NK-92 treated with Interleukin-12 subunit alpha and Interleukin-12 subunit beta, amount 100 ng/mL, for 24 hours (cell line): Measurements from ENCODE around the gene SFXN5.
A peak's percentile ranks its signal among the peaks of the same experiment; 100 is the strongest.

Experiments used
- DNase-seq: peaks from one replicate; lab custom pipeline; 2025; lab: John Stamatoyannopoulos, UW

Gene SFXN5

DNA sequence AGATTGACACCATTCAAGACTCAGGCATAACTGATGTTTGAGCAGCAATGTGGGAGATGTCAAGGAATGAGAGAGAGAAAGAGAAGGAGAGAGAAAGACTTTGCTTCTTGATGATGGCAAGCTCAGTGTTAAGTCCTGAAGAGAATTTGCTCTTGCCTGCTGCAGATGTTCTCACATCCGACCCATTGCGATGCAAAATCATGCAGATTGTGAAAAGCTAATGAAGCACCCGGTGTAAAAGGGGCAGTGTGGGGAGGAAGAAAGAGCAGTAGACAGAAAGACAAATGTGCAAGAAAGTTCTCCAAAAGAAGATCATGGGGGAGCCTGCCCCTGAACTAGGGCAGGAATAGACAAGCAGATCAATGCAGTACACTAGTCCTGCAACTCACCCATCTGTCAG, 96.5 kb downstream of the SFXN5 start:
- DNase-seq: no peak

DNA sequence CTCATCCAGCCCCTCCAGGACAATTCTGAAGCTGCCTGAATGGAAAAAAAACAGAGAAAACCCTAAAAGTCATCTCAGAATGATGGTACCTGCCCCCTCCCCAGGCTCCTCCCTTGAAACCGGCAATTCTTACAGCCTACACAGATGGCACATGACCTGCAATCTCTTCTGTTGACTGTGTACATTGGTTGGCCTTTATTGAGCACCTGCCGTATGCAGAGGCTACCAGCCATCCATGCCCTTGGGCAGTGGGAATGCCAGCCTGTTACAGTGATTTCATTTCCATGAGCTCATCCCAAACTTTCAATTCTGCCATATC, 97.1 kb downstream of the SFXN5 start:
- no peak for DNase-seq

DNA sequence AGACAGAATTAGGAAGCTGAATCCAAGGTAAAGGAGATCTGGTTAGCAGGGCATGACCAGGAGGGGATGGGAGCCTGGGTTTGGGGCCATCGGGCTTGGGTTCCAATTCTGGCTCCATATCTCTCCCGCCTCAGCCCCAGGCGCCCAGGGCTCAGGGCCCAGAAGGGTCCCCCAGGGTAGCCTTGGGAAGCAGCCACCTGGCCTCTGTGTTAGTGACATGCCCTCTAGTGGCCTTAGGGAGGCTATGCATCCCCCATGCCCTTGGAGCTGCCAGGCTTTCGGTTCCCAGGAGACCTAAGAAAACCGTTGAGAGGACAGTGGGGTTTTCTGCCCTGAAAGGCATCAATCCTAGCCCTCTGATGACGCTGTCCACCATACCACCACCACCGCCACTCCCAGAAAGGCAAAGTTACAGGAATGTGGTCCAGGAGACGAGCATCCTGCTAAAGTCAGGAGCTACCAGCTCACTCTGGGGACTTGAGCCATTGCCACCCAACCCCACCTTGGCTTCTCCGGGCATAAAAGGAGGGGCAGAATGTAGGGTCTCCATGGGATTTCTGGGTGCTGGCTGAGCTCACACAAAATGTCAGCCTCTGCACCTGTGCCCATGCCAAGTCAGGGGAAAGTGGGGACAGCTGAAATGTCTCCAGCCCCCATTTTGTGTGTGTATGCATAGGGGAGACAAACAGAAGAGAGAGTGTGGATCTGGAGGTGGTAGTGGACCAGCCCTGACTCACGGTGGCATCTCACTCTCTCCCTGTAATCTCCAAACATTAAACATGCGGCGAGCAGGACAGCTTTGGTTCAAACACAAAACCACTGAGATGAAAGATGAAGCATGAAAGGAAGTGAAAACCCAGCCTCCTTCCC, 97.7 kb downstream of the SFXN5 start:
- DNase-seq: peak; percentile 4

DNA sequence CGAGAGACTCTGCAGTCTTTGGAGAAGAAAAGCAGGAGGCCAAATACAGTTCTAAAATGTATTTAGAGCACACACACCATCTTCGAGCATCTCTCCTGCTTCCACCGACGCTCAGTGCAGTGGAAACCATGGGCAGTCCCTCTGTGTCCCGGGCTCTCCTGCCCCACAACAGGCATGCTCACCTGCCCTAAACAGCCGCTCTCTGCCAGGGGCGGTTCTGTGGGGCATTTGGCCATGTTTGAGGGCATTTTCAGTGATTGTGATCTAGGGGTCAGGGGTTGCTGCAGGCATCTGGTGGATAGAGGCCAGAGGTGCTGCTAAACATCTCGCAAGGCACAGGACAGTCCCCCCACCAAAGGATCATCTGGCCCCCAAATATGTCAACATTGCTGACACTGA, 98.4 kb downstream of the SFXN5 start:
- no peak for DNase-seq

DNA sequence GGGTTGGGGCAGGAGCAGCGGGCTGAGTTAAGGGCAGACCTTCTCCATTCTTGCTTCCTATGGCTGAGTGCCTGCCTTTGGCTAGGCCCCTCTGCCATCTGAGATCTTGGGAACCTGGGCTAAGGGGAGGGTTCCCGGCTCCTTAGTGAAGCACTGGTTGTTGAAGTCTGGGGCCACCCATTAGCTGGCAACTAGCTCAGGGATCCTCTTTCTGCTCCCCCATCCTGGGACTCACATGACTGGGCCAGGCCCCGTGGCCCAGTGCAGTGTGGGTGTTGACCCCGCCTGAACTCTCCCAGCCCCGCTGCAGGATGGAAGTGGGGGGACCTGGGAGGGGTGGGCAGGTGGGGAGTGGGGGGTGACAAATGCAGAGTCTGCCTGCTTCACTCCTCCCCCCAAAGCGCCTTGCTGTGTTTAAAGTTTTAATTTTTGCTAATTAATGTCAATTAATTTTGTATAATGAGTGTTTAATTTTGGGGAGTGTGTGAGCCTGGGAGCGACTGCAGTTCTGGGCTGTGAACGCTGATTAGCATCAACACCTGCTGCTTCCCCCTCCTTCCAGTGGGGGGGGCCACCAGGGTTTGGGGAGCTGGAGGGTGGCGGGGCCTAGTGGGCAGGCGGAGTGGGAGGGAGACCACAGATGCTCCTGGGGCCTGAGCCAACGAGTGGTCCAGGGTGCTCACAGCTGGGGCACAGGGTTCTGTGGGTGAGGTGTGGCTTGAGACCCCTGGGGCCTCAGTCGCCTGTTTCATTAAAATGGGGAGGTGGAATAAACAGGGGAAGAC, 99.0 kb downstream of the SFXN5 start:
- no peak for DNase-seq

DNA sequence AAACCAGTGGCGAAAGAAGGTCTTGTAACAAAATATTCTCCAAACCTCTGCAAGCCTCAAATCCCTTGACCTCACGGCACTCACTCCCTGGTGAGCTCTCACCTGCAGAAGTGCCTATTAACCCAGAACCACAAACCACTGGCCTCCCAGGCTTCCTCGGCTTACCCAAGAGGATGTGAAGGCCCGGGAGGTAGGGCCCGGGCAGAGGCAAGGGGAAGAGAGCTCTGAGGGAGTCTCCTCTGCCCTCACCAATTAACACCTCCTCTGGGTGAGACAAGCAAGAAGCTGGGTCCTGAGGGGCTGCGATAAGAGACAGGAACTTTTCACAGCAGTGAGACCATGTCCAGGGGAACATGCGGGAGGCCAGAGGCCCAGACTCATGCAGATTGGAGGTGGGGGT, 100.5 kb downstream of the SFXN5 start:
- no peak for DNase-seq

DNA sequence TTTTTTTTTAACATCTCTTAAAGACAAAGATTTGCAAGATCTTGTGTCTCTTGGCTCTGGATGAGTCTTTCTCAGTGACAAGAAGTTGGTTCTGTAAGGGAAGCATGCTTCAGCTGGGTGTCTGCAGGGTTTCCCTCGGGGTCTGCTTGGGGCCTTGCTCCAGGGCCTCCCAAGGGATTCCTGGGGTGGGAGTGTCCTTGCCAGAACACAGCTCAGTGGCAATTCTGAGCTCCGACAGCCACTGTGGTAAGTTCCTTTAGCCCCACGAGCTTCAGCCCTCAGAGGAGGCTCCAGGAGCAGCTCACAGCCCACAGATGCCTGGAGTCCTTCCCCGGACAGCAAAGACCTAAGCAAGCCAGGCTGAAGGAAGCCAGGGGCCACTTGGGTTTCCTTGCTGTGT, 101.8 kb downstream of the SFXN5 start:
- DNase-seq: no peak

DNA sequence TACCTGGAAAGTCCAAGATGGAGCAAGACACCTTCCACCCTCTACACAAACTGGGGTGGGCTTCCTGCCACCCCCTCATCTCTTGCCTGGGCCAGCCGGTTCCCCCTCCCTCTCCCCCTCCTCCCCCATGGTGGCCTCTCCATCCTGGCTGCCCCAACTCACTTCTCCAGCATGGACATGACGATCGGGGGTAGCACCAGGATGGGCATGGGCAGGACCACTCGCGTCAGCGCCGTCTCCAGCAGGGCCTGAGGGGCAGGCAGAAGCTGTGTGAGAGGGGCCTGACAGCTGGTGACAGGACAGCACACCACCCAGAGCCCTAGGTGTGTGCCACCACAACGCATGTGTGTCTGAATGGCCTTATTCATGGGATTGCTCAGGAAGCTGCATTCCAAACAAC, 103.2 kb downstream of the SFXN5 start:
- DNase-seq: no peak

DNA sequence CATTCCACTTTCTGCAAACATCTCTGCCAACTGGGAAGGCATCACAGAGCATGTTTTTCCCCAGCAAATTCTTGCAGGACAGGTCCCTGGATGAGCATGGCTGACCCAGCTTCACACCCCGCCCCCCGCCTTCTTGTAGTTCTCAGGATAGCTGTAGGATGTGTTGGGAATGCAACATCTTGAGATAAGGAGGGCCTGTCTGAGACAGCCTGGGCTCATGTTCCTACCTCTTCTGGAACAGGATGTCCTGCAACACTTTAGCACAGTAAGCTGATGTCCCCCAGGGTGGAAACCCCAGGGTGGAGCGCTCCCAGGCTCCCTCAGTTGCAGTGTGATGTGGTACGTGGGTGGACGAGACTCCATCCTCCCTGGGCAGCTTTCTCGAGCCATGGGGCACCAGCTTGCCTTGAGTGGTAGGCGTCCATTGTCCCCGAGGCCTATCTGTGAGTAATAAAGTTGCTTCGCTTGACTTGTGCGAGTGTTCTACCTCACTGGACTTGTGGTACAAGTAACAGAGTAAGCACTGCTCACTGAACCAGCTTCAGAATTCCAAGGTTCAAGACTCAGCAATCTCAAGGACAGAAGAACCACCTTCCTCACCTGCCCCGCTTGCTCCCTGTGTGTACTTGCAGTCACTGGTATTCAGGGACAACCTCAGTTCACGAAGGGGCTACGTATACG, 105.6 kb downstream of the SFXN5 start:
- DNase-seq: no peak

DNA sequence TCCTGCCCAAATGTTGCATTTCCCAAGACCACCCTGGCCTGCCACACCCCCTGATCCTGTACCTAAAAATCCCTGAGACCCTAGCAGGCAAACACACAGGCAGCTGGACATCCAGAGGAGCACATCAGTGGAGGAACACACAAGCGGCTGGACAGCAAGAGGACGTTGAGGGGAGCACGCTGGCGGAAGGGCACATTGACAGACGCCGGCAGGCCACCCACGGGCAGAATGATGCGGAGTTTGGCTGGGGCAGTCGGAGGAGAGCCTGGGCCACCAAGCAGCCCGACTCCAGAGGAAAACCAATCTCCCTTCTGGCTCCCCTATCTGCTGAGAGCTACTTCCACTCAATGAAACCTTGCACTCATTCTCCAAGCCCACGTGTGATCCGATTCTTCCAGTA, 106.5 kb downstream of the SFXN5 start:
- DNase-seq: no peak

DNA sequence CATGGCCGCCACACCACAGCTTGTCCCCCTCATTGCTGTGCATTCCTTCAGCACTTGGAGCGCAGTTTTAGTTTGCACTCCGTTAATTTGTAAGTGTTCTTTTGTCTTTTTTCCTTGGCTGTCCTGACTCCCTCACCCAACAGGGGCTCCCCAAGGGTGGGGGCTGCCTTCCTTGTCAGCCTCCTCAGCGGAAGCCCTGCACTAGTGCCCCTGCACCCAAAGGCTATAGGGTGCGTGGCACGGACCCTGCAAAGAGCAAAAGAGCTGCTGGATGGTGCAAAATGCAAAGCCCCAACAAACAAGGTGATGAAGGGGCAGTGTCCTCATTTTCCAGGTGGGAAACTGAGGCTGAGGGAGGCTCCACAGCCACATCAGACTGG, 107.4 kb downstream of the SFXN5 start:
- DNase-seq: no peak

DNA sequence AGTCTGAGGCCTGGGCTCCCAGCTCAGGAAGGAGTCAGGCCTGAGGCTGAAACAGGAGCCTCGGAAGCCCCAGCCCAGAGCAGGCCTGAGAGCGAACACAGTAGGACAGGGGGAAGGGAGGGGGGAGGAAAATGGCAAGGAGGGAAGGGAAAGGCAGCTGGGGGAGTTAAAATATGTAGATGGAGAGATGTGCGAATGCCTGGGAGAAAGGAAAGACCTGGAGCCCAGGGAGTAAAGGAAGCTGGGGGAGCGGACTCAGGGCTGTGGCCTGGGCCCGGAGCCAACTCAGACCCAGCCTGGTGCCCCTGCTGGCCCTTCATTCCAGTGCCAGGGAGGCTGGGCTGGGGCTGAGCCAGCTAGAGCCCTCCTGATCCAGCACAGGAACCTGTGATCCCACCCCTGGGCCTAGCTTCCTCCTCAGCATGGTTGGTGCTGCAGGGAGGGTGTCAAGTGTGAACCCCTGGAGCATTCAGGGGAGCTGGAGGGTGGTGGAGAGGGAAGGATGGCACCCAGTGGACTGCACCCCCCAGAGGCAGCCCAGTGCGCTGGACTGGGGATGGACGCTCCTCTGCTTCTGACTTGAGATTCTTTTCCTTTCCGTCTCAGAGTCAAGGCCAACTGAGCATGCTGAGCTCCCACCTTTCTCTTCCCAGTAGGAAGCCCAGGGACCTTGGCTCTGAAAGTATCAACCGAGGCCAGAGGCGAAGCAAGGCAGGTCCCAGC, 107.9 kb downstream of the SFXN5 start:
- no peak for DNase-seq

DNA sequence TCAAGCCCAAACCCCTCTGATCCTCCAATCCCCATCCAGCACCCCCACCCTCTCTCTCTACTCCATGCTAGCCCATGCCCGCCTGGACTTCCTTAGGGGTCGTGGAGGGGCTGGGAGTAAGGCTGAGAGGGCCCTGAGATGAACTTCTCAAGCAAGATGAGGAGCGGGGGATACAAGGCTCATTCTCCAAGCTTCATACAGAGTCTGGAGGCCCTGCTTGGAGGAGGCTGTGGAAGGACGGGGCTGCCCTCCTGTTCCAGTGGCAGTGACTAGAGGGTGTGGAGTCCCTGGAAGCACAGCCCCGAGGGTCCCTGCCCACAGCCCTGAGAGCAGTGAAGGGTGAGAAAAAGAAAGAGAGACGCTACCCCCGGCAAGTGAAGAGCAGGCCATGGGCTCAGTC, 108.6 kb downstream of the SFXN5 start:
- DNase-seq: no peak

DNA sequence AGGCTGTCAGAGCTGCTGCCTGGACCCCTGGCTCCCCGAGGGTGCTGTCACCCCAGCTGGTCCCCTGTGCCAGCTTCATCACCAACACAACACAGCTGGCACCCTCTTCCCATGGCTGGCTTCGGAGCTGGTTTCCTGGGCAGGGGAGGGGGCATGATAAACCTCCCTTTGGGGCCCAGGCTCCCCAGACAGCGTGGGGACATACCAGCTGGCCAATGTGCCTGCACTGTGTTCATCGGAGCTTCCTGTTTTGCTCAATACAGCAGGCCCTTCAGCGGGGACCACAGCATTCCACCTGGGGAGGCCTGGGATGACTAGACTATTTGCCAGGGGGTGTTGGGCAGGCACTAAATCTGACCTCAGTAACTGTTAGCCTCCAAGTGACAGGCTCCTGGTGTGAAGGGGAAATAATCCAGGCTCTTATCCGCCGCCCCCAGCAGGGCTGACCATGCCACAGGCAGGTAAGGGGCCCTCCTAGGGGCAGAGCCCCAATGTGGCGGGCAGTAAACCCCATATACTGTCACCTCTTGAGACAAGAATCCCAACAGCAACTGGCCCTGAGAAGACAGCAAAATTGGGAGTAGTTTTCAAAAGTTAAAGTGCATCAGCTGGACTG, 109.6 kb downstream of the SFXN5 start:
- no peak for DNase-seq

DNA sequence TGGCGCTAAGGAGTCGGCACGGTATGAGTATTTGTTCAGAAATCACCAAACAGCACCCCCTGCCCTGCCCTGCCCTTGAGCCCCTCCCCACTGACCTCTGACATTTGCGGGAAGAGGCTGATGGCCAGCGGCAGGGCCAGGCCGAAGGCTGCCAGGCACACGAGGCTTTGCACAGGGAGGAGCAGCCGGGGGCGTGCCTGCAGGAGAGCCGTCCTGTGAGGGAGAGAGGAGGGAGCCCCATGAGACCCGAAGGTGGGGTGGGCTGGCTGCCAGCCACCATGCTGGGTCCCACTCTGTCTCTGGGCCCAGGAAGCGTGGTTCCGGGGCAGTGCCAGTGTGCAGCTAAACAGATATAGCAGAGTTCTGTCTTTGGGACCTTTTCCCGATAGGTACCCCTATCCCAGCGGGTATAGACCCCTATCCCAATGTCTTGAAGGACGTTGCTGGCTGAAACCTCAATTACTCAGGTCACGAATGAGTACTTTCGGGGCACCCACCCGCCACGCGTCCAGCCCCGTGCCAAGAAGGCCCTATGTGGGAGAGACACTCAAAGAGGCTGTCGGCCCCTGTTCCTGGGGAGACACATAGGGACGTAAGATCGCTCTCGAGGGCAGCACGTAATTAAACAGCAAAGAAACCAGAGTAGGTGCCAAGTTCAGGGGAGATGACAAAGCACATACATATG, 110.3 kb downstream of the SFXN5 start:
- DNase-seq: no peak

DNA sequence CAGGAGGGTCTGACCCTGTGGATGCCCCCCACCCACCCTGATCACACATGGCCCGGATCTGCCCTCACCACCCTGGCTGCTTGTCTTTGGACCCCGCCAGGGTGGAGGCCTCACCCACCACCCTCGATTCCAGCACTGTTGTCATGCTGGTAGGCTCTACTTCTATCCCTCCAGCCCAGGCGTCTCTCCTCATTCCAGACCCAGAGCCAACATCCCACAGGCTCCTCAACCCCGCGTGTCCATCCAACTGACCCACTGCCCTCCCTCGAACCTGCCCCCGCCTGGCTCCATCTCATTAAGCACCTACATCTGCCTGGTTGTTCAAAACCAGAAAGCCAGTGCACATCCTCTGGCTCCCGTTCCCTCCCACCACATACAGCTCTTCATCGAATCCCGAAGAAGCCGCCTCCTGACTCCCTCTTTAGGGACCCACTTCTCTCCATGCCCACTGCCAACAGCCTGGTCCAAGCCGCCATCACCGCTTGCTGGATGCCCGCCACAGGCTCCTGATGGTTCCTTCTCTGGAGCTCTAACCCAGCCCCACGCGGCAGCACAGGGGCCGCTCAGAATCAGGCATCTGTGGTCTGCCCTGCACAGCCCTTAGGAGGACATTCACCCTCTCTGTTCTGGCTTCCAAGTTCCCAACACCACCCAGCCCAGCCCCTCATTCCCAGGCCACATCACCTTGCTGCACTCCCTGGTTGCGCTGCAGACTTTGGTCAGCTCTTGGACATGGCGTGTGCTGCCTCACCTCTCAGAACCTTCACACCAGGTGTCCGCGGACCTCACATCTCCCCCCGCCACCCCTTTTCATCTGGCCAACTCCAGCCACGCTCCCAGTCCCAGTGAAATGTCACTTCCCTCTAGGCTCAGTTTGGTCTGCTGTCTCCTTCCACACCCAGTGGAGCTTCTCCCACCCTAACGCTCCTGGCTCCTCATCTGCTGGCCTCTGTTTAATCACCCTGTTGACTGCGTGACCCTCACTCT, 111.2 kb downstream of the SFXN5 start:
- DNase-seq: no peak

DNA sequence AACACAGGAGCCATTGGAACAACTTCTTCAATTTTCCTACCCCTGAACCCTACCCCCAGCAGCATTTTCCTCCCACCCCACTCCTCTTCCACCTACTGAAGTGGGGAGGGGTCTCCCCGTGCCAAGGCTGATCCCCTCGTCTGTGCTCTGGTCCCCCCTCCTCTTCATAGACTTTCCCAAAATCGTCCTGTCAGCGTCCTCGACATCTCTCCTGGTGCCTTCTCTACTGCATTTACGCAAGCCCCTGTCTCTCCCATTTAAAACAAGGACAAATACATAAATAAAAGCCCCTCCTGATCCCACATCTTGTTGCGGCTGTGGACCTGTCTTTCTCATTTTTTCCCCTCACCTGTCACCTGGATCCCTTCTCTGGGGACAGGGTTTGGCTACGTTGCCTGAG, 112.0 kb downstream of the SFXN5 start:
- DNase-seq: no peak

DNA sequence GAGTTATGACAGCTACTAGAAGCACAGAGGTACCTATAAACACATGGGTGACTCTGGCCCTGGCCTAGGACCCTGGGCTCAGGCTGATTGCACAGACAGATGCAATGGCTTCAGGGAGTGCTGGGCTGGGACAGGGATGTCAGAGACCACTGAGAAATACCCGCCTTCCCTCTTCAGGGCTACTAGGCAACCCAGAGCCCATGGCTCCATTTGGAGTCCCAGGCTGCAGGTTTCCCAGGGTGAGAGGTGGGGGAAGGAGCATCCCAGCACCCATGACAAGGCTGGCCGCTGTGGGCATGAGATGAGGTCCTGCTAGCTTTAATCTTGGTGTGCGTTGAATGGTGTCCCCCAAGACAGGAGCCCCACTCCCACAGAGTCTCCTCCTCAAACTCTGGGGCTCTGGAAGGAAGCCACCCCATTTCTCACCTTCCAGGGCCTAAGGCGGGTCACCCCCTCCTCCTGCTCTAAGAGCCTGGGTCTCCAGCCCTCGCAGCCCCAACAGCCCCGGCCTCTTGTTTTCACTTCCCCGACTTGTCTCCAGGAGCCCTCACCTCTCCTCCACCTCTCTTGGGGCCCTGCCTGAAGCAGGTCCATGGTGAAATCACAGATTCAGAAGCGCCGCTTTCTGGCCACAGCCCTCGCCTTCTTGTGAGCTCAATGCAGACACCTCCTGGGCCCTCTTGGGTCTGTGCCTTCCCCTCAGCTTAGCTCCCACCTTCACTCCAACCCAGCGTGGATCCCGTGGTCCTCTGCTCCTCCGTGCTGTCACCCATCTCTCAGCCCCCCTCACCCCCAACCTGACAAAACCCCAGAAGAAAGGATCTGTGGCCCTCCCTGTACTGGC, 112.7 kb downstream of the SFXN5 start:
- DNase-seq: no peak

DNA sequence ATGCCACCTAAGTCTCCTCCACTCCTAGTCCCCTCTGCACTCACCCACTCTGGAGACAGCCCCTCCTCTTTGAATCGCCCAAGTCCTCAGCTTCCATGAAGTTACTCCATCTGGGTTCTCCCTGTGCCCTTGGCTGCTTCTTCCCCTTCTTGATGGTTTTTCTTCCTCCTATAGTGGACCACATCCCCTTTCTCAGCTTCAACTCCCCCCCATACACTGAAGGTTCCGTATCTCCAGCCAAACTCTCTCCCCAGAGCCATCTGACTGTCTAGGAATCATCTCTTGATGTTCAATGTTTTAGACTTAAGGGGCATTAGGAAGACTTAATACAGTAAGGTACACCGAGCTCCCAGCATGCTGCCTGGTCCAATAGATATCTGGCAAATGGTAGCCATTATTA, 114.6 kb downstream of the SFXN5 start:
- DNase-seq: no peak
